Ammon's horn (tissue), 1 donor: ENCODE data around the gene TLE2.
"Not testable (repeated sequence)": the region's sequence is repeated elsewhere in the genome, so short reads cannot be mapped to it uniquely, and the experiment has no call there.

ENCODE experiments used
- DNase-seq: peaks from one replicate; pipeline ENCODE4 v3.0.0-alpha.2; 2016; ENCODE audit warnings: low spot score

Gene TLE2

GRCh38 chr19:3055741-3056416 lies 26.8 kb upstream of the TLE2 start:
- no peak for DNase-seq

GRCh38 chr19:3054972-3055740 lies 26.1 kb upstream of the TLE2 start:
- no peak for DNase-seq

GRCh38 chr19:3054265-3054971 lies 25.3 kb upstream of the TLE2 start:
- DNase-seq = no peak

GRCh38 chr19:3053780-3054179 lies 24.7 kb upstream of the TLE2 start:
- DNase-seq = no peak

- no peak for DNase-seq
Measured at GRCh38 chr19:3053218-3053621, 24.1 kb upstream of the TLE2 start.

GRCh38 chr19:3050016-3050415 lies 20.9 kb upstream of the TLE2 start:
- DNase-seq = not testable (repeated sequence)

GRCh38 chr19:3049089-3049488 lies 20.0 kb upstream of the TLE2 start:
- DNase-seq = no peak

GRCh38 chr19:3048190-3048533 lies 19.1 kb upstream of the TLE2 start:
- no peak for DNase-seq

- no peak for DNase-seq
Measured at GRCh38 chr19:3047496-3048189, 18.6 kb upstream of the TLE2 start.

GRCh38 chr19:3046698-3047495 lies 17.8 kb upstream of the TLE2 start:
- DNase-seq = no peak

- DNase-seq = no peak
Measured at GRCh38 chr19:3045885-3046697, 17.0 kb upstream of the TLE2 start.

- DNase-seq = no peak
Measured at GRCh38 chr19:3045191-3045590, 16.1 kb upstream of the TLE2 start.

GRCh38 chr19:3042621-3043267 lies 13.7 kb upstream of the TLE2 start:
- no peak for DNase-seq

GRCh38 chr19:3041761-3042620 lies 12.9 kb upstream of the TLE2 start:
- no peak for DNase-seq

- DNase-seq = no peak
Measured at GRCh38 chr19:3041327-3041726, 12.2 kb upstream of the TLE2 start.

- no peak for DNase-seq
Measured at GRCh38 chr19:3039641-3040077, 10.6 kb upstream of the TLE2 start.

GRCh38 chr19:3039125-3039524 lies 10.0 kb upstream of the TLE2 start:
- no peak for DNase-seq

- no peak for DNase-seq
Measured at GRCh38 chr19:3038214-3038613, 9.1 kb upstream of the TLE2 start.

GRCh38 chr19:3036977-3037544 lies 8.0 kb upstream of the TLE2 start:
- DNase-seq = not testable (repeated sequence)
